GM12878 (cell line): ENCODE data around the gene ERVW-1. TPM values are rescaled to one million over a fixed set of nuclear protein-coding genes. Genes with fewer than 3 reads are reported as not detected.

Source experiments
- ATAC-seq: fragments of 200-7000 bp; cut with Tn5 transposase; 3 replicates; pipeline ENCODE4 v1.9.1; 2020; ENCODE audit warnings: mild to moderate bottlenecking, moderate library complexity
- BruUV-seq: library from RNA; stranded (reverse); fragments of 400-500 nt; replicated peaks from 2 replicates; lab custom pipeline; 2021; lab: Mats Ljungman, UMichigan
- CTCF ChIA-PET: fragments of 300-600 bp; sonication (Branson Sonifier 250); formaldehyde crosslinking; extraction: SDS; loops from one replicate; lab custom pipeline; 2021; ENCODE audit warnings: inconsistent platforms; lab: Yijun Ruan, JAX
- POLR2A ChIA-PET: fragments of 350-600 bp; formaldehyde crosslinking; extraction: SDS; loops from one replicate; lab custom pipeline; 2021; ENCODE audit warnings: inconsistent platforms; lab: Charles Lee
- RAD21 ChIA-PET: fragments of 300-600 bp; sonication (Branson Sonifier 250); formaldehyde crosslinking; loops from one replicate; lab custom pipeline; 2023; ENCODE audit warnings: antibody characterized with exemption; ENCODE audit not compliant: unreplicated experiment; lab: Charles Lee
- SMC1A ChIA-PET: fragments of 300-600 bp; sonication (Branson Sonifier 250); formaldehyde crosslinking; loops from one replicate; lab custom pipeline; 2023; ENCODE audit not compliant: unreplicated experiment, uncharacterized antibody; lab: Charles Lee
- DNase-seq: peaks from one replicate; pipeline ENCODE4 v3.0.0-alpha.2; 2011; ENCODE audit warnings: low read depth, low spot score
- FAIRE-seq: peaks from 3 replicates; lab custom pipeline; 2011; peaks lifted over from hg19 to GRCh38; lab: Jason Lieb, UNC
- H2AFZ ChIP-seq: 2 replicates; pipeline ENCODE4 v1.6.0; 2011; ENCODE audit warnings: low read depth, low read length, control low read depth; ENCODE audit not compliant: control insufficient read depth
- H3K27ac ChIP-seq: 2 replicates; pipeline ENCODE4 v1.5.1; 2011; ENCODE audit warnings: control low read depth; ENCODE audit not compliant: control insufficient read depth, insufficient read depth
- H3K27me3 ChIP-seq, 2 experiments: replicated peaks in 1 of 2; 2 replicates each; pipeline versions ENCODE4 v1.6.0 to v1.6.1; 2011; ENCODE audit warnings: low read length in 1 of 2; ENCODE audit not compliant: control insufficient read depth in 2 of 2, insufficient read depth in 2 of 2
- H3K36me3 ChIP-seq, 2 experiments: 2 replicates each; pipeline ENCODE4 v1.5.1; 2011; ENCODE audit warnings: low read length in 1 of 2; ENCODE audit not compliant: control insufficient read depth in 2 of 2, insufficient read depth in 2 of 2
- H3K4me1 ChIP-seq: 2 replicates; pipeline ENCODE4 v1.6.1; 2011; ENCODE audit warnings: mild to moderate bottlenecking, low read length, moderate library complexity, mixed read lengths; ENCODE audit not compliant: control insufficient read depth, insufficient read depth
- H3K4me2 ChIP-seq: 2 replicates; pipeline ENCODE4 v1.6.0; 2011; ENCODE audit warnings: control low read depth; ENCODE audit not compliant: control insufficient read depth, insufficient read depth
- H3K4me3 ChIP-seq: fragments of 200-600 bp; sonication (generic); 2 replicates; pipeline ENCODE4 v1.5.1; 2016
- H3K79me2 ChIP-seq: 2 replicates; pipeline ENCODE4 v1.6.0; 2011; ENCODE audit warnings: low read length; ENCODE audit not compliant: control insufficient read depth, insufficient read depth
- H3K9ac ChIP-seq: 2 replicates; pipeline ENCODE4 v1.8.0; 2011; ENCODE audit warnings: low read length, control low read depth, mixed read lengths; ENCODE audit not compliant: control insufficient read depth, insufficient read depth
- H3K9me3 ChIP-seq: replicated peaks from 3 replicates; pipeline ENCODE4 v1.5.1; 2011; ENCODE audit warnings: mild to moderate bottlenecking, low read length; ENCODE audit not compliant: control insufficient read depth, insufficient read depth
- H4K20me1 ChIP-seq: 2 replicates; pipeline ENCODE4 v1.6.0; 2011; ENCODE audit not compliant: control insufficient read depth, insufficient read depth
- FOXK2 ChIP-seq: fragments of 450-650 bp; IDR thresholded peaks from 2 replicates; pipeline ENCODE4 v1.6.1; 2017; ENCODE audit warnings: mild to moderate bottlenecking, moderate library complexity
- HDGF ChIP-seq: fragments of 450-650 bp; IDR thresholded peaks from 2 replicates; pipeline ENCODE4 v1.6.1; 2016; ENCODE audit warnings: antibody characterized with exemption
- IRF5 ChIP-seq: fragments of 450-650 bp; IDR thresholded peaks from 2 replicates; pipeline ENCODE4 v1.6.1; 2017; ENCODE audit warnings: borderline replicate concordance
- NFIC ChIP-seq: IDR thresholded peaks from 2 replicates; pipeline ENCODE4 v1.6.1; 2012; ENCODE audit warnings: low read depth, mild to moderate bottlenecking, inconsistent platforms, low read length, moderate library complexity
- NR2C2 ChIP-seq: IDR thresholded peaks from 2 replicates; pipeline ENCODE4 v1.6.1; 2011; ENCODE audit warnings: borderline replicate concordance, low read depth; ENCODE audit not compliant: control insufficient read depth, insufficient read length
- RELA ChIP-seq: fragments of 450-650 bp; IDR thresholded peaks from 2 replicates; pipeline ENCODE4 v1.8.0; 2014; ENCODE audit warnings: borderline replicate concordance; ENCODE audit not compliant: partially characterized antibody
- WGBS: methylation state at CpG from one replicate; pipeline ENCODE4 v1.1.6; 2016; ENCODE audit warnings: low lambda C conversion rate; ENCODE audit not compliant: insufficient replicate concordance, insufficient coverage; ENCODE audit errors: missing lambda C conversion rate; 5-methylcytosine and 5-hydroxymethylcytosine counted together
- in situ Hi-C: fragments of 300-500 bp; cut with MboI; formaldehyde crosslinking; loops from 9 replicates; pipeline ENCODE4 v1.14.3; 2018; ENCODE audit warnings: mixed read lengths
- intact Hi-C: fragments of 100-400 bp; cut with micrococcal nuclease; formaldehyde crosslinking; loops from one replicate; pipeline ENCODE4 v1.14.2; 2022; ENCODE audit not compliant: unreplicated experiment
- polyA plus RNA-seq, 11 experiments: library from polyadenylated mRNA; depleted of rRNA in 4 of 11; unstranded in 6 of 11; stranded (reverse) in 5 of 11; fragments of >200 nt; fragmentation: Nextera tagmentation in 4 of 11; fragmentation: Illumina TruSeq in 1 of 11; extraction: Ambion mirVana in 4 of 11; extraction: Trizol in 1 of 11; gene quantifications; 1 replicate in 1 of 11; 2 replicates in 10 of 11; pipeline versions ENCODE4 v1.2.1 to v1.2.3, GENCODE V29; 2011 to 2016; ENCODE audit warnings: inconsistent platforms in 2 of 11, missing spikeins in 2 of 11, low read depth in 1 of 11
- total RNA-seq, 4 experiments: library from RNA; depleted of rRNA in 3 of 4; stranded (reverse); fragments of >200 nt in 3 of 4; fragmentation: Illumina TruSeq in 1 of 4; extraction: Trizol in 1 of 4; gene quantifications; 2 replicates each; pipeline versions ENCODE4 v1.2.1 to v1.2.3, GENCODE V29; 2013 to 2021
- TF ChIP-seq, protein P1 (sequence below): IDR thresholded peaks from 2 replicates; pipeline ENCODE4 v1.6.1; 2011; ENCODE audit warnings: borderline replicate concordance, low read depth, mild to moderate bottlenecking, moderate library complexity, low read length; ENCODE audit not compliant: insufficient read depth, poor library complexity, severe bottlenecking

Gene ERVW-1
- total and polyA plus RNA-seq, 10 of the 15 experiments (the other 5 are each of a cell fraction or from before 2014, with no cell fraction given), result 0.05 TPM; not detected in 9

GRCh38 chr7:92423710-92424131 is 54.0 kb downstream of the ERVW-1 start:
- no peaks in the 10 kb centered on the region for H3K9me3 ChIP-seq
- H3K27me3 ChIP-seq, result no peaks in the 10 kb centered on the region
- H3K36me3 ChIP-seq, result no peaks in the 10 kb centered on the region
- FAIRE-seq (peak; percentile 80), DNase-seq (no peak), ATAC-seq (peak; percentile 11; the same call in 2 of the 3 replicates)
- intact Hi-C loops, result loop anchor here (1.0 to 2.0 kb wide), 2 partner anchors 24 to 631 kb away; partner anchors contain the start of gene GATAD1
- H3K4me1 ChIP-seq, result peaks cover 5% of the 10 kb centered on the region; the same call in 1 of the 2 replicates
- 70% methylated on average over 5 of the region's 5 CpGs for WGBS
- H4K20me1 ChIP-seq, result no peaks in the 10 kb centered on the region
- ChIA-PET POLR2A (interaction anchor here (0.9 kb wide), 1 partner anchor 10 kb away, joined by 3 read pairs; no protein-coding TSS in a partner anchor), CTCF (interaction anchor here (0.7 to 7.5 kb wide), 34 partner anchors 9 to 630 kb away, joined by 3 to 86 read pairs (median 4); partner anchors contain the start of genes ANKIB1, GATAD1, KRIT1 and MTERF1)
- peak overlapping the region; percentile 89 for H2AFZ ChIP-seq
- no peak overlapping the region for H3K4me2 ChIP-seq
- no peak overlapping the region for H3K9ac ChIP-seq
- TF ChIP-seq RELA, result no peak
- TF ChIP-seq, protein P1, sequence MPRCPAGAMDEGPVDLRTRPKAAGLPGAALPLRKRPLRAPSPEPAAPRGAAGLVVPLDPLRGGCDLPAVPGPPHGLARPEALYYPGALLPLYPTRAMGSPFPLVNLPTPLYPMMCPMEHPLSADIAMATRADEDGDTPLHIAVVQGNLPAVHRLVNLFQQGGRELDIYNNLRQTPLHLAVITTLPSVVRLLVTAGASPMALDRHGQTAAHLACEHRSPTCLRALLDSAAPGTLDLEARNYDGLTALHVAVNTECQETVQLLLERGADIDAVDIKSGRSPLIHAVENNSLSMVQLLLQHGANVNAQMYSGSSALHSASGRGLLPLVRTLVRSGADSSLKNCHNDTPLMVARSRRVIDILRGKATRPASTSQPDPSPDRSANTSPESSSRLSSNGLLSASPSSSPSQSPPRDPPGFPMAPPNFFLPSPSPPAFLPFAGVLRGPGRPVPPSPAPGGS, result peak; percentile 98
- TF ChIP-seq FOXK2, result no peak
- peak; percentile 14 for TF ChIP-seq NR2C2
- 0 out of 2 replicates have a peak, but pooled peaks have one; percentile 32 for TF ChIP-seq IRF5
- peak; percentile 88 for TF ChIP-seq HDGF
- TF ChIP-seq NFIC, result peak; percentile 64; the same call in 1 of the 2 replicates
- TF ChIP-seq, all 136 proteins: peak for 5
- BruUV-seq, result no TSS peak
- H3K4me3 ChIP-seq, result peak overlapping the region; percentile 66; the same call in 1 of the 2 replicates
- in situ Hi-C loops, result loop anchor here (10.0 kb wide), 1 partner anchor 631 kb away; no protein-coding TSS in a partner anchor
- no peak overlapping the region for H3K27ac ChIP-seq
- SMC1A ChIA-PET, result interaction anchor here (0.9 to 1.7 kb wide), 8 partner anchors 8 to 633 kb away, joined by 3 to 22 read pairs (median 3); partner anchors contain the start of gene GATAD1
- RAD21 ChIA-PET, result interaction anchor here (0.9 to 4.4 kb wide), 3 partner anchors 24 to 390 kb away, joined by 3 to 45 read pairs (median 3); partner anchors contain the start of gene GATAD1
- no peaks in the 10 kb centered on the region for H3K79me2 ChIP-seq
